Neural cell (in vitro differentiated cells): Measurements from ENCODE around the gene EIF2S2. TPM values are rescaled to one million over a fixed set of nuclear protein-coding genes. Genes with fewer than 3 reads are reported as not detected.

Source experiments
- H2AFZ ChIP-seq: fragments of 200-600, 300-800 bp; sonication (generic), shearing (Covaris generic); 2 replicates; pipeline ENCODE4 v1.6.0; 2014; ENCODE audit warnings: low read depth, mild to moderate bottlenecking, antibody characterized with exemption, low read length, moderate library complexity
- H3F3A ChIP-seq: fragments of 200-600 bp; shearing (Covaris generic); 2 replicates; pipeline ENCODE4 v1.6.1; 2016; ENCODE audit warnings: mild to moderate bottlenecking, moderate library complexity, mixed read lengths, antibody characterized with exemption, low read length; ENCODE audit not compliant: insufficient read depth, poor library complexity, severe bottlenecking
- H3K27ac ChIP-seq: fragments of 200-600, 300-800 bp; sonication (generic), shearing (Covaris generic); 2 replicates; pipeline ENCODE4 v1.5.1; 2014; ENCODE audit warnings: mild to moderate bottlenecking, low read length, moderate library complexity
- H3K27me3 ChIP-seq: fragments of 300-800, 200-600 bp; sonication (generic), shearing (Covaris generic); 2 replicates; pipeline ENCODE4 v1.6.0; 2014; ENCODE audit warnings: mild to moderate bottlenecking, low read depth, low read length, moderate library complexity; ENCODE audit not compliant: insufficient read depth
- H3K36me3 ChIP-seq: fragments of 300-800, 200-600 bp; sonication (generic), shearing (Covaris generic); 2 replicates; pipeline ENCODE4 v1.5.1; 2014; ENCODE audit warnings: mild to moderate bottlenecking, antibody characterized with exemption, low read length, moderate library complexity; ENCODE audit not compliant: insufficient read depth
- H3K4me2 ChIP-seq: fragments of 300-800, 200-600 bp; sonication (generic), shearing (Covaris generic); 2 replicates; pipeline ENCODE4 v1.6.0; 2014; ENCODE audit warnings: mild to moderate bottlenecking, low read length
- H3K4me3 ChIP-seq: fragments of 300-800, 200-600 bp; sonication (generic), shearing (Covaris generic); 2 replicates; pipeline ENCODE4 v1.5.1; 2014; ENCODE audit warnings: mild to moderate bottlenecking, low read length, moderate library complexity
- H3K79me2 ChIP-seq: fragments of 200-600 bp; shearing (Covaris generic); replicated peaks from 2 replicates; pipeline ENCODE4 v1.6.0; 2014; ENCODE audit warnings: mild to moderate bottlenecking, low read length, moderate library complexity; ENCODE audit not compliant: insufficient read depth
- H3K9ac ChIP-seq: fragments of 300-800, 200-600 bp; sonication (generic), shearing (Covaris generic); 2 replicates; pipeline ENCODE4 v1.6.1; 2016; ENCODE audit warnings: mild to moderate bottlenecking, low read length, mixed read lengths
- H3K9me2 ChIP-seq: fragments of 200-600 bp; shearing (Covaris generic); 2 replicates; pipeline ENCODE4 v1.6.1; 2016; ENCODE audit warnings: mild to moderate bottlenecking, low read length, mixed read lengths; ENCODE audit not compliant: insufficient read depth
- H3K9me3 ChIP-seq: fragments of 200-600, 300-800 bp; sonication (generic), shearing (Covaris generic); 2 replicates; pipeline ENCODE4 v1.6.1; 2016; ENCODE audit warnings: mild to moderate bottlenecking, mixed run types, low read length, moderate library complexity, mixed read lengths
- H4K20me1 ChIP-seq: fragments of 200-600 bp; shearing (Covaris generic); 2 replicates; pipeline ENCODE4 v1.6.1; 2016; ENCODE audit warnings: mild to moderate bottlenecking, mixed run types; ENCODE audit not compliant: insufficient read depth
- EP300 ChIP-seq: fragments of 450-650 bp; conservative IDR thresholded peaks from 2 replicates; pipeline ENCODE4 v1.6.1; 2014; ENCODE audit warnings: antibody characterized with exemption, mild to moderate bottlenecking, moderate library complexity; ENCODE audit not compliant: poor library complexity, severe bottlenecking
- EZH2 ChIP-seq: fragments of 200-600, 300-800 bp; shearing (Covaris generic), sonication (generic); IDR thresholded peaks from 2 replicates; pipeline ENCODE4 v1.6.1; 2014; ENCODE audit warnings: antibody characterized with exemption, low read length, borderline replicate concordance, mild to moderate bottlenecking; ENCODE audit not compliant: insufficient read depth, poor library complexity, severe bottlenecking
- MXI1 ChIP-seq: fragments of 450-650 bp; conservative IDR thresholded peaks from 2 replicates; pipeline ENCODE4 v1.6.1; 2014; ENCODE audit warnings: antibody characterized with exemption, mild to moderate bottlenecking; ENCODE audit not compliant: poor library complexity, severe bottlenecking
- POLR2AphosphoS5 ChIP-seq: IDR thresholded peaks from 2 replicates; pipeline ENCODE4 v1.6.1; 2012
- RAD21 ChIP-seq: fragments of 450-650 bp; conservative IDR thresholded peaks from 2 replicates; pipeline ENCODE4 v1.6.1; 2014; ENCODE audit warnings: antibody characterized with exemption, mild to moderate bottlenecking, moderate library complexity
- SMC3 ChIP-seq: fragments of 450-650 bp; conservative IDR thresholded peaks from 2 replicates; pipeline ENCODE4 v1.6.1; 2014; ENCODE audit warnings: antibody characterized with exemption, mild to moderate bottlenecking, moderate library complexity; ENCODE audit not compliant: poor library complexity
- TAF1 ChIP-seq: IDR thresholded peaks from 2 replicates; pipeline ENCODE4 v1.6.1; 2012; ENCODE audit warnings: low read depth
- polyA plus RNA-seq: library from polyadenylated mRNA; depleted of rRNA; stranded (reverse); fragments of >200 nt; gene quantifications from 2 replicates; pipeline ENCODE4 v1.2.3, GENCODE V29; 2014
- TF ChIP-seq, protein P1 (sequence below): IDR thresholded peaks from 2 replicates; pipeline ENCODE4 v1.6.1; 2012; ENCODE audit warnings: borderline replicate concordance
- TF ChIP-seq, protein P2 (sequence below): fragments of 450-650 bp; IDR thresholded peaks from 2 replicates; pipeline ENCODE4 v1.5.1; 2014; ENCODE audit warnings: antibody characterized with exemption, mild to moderate bottlenecking, moderate library complexity; ENCODE audit not compliant: poor library complexity, severe bottlenecking

The EIF2S2 gene
- polyA plus RNA-seq, 1 donor from 2014 or later = 62.6 TPM

DNA sequence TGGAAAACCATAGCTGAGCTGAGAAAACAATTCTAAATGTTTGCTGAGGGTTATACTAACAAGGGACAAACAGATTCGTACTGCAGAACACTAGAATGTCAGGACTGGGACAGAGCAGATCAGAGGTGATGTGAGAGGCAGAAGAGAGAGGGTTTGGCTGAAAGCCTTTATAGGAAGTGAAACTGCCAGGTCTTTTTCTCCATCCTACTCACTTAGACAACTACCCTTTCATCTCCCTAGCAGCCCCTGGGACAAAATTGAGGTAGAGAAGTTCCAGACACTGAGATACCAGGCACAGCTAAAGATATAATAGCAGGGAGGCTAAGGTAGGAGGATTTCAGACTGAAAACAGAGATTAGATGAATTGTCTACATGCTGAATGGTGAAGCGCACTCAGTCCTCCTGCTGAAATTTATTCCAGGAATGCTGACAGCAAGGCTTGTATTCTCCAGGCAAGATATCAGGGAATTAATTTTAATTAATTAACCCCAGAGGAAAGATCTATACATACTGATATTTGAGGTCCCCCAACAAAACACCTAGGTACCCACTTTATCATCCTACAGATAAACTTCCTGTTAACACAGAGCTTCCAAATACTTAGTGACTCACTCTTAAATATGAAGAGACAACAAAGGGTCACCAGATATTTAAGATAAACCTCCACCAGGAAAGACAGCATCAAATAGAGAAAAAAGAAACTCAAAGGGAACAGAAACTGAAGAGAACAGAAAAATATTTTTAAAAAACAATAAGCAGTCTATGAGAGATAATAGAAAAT, 12.6 kb upstream of the EIF2S2 start:
- Histone ChIP-seq H3K4me2 (no peak overlapping the region), H4K20me1 (no peaks in the 10 kb centered on the region), H3K9me3 (no peaks in the 10 kb centered on the region), H3K4me3 (no peak overlapping the region), H3K27me3 (no peaks in the 10 kb centered on the region), H3K9ac (no peak overlapping the region), H3K27ac (no peak overlapping the region), H3K9me2 (no peaks in the 10 kb centered on the region), H3K79me2 (no peaks in the 10 kb centered on the region), H3K36me3 (no peaks in the 10 kb centered on the region), H2AFZ (no peak overlapping the region), H3F3A (no peaks in the 10 kb centered on the region)
- TF ChIP-seq MXI1 (no peak), TAF1 (no peak), POLR2AphosphoS5 (no peak), EZH2 (no peak), SMC3 (no peak), EP300 (no peak), RAD21 (no peak)
- TF ChIP-seq, protein P1, sequence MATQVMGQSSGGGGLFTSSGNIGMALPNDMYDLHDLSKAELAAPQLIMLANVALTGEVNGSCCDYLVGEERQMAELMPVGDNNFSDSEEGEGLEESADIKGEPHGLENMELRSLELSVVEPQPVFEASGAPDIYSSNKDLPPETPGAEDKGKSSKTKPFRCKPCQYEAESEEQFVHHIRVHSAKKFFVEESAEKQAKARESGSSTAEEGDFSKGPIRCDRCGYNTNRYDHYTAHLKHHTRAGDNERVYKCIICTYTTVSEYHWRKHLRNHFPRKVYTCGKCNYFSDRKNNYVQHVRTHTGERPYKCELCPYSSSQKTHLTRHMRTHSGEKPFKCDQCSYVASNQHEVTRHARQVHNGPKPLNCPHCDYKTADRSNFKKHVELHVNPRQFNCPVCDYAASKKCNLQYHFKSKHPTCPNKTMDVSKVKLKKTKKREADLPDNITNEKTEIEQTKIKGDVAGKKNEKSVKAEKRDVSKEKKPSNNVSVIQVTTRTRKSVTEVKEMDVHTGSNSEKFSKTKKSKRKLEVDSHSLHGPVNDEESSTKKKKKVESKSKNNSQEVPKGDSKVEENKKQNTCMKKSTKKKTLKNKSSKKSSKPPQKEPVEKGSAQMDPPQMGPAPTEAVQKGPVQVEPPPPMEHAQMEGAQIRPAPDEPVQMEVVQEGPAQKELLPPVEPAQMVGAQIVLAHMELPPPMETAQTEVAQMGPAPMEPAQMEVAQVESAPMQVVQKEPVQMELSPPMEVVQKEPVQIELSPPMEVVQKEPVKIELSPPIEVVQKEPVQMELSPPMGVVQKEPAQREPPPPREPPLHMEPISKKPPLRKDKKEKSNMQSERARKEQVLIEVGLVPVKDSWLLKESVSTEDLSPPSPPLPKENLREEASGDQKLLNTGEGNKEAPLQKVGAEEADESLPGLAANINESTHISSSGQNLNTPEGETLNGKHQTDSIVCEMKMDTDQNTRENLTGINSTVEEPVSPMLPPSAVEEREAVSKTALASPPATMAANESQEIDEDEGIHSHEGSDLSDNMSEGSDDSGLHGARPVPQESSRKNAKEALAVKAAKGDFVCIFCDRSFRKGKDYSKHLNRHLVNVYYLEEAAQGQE = no peak
- TF ChIP-seq, protein P2, sequence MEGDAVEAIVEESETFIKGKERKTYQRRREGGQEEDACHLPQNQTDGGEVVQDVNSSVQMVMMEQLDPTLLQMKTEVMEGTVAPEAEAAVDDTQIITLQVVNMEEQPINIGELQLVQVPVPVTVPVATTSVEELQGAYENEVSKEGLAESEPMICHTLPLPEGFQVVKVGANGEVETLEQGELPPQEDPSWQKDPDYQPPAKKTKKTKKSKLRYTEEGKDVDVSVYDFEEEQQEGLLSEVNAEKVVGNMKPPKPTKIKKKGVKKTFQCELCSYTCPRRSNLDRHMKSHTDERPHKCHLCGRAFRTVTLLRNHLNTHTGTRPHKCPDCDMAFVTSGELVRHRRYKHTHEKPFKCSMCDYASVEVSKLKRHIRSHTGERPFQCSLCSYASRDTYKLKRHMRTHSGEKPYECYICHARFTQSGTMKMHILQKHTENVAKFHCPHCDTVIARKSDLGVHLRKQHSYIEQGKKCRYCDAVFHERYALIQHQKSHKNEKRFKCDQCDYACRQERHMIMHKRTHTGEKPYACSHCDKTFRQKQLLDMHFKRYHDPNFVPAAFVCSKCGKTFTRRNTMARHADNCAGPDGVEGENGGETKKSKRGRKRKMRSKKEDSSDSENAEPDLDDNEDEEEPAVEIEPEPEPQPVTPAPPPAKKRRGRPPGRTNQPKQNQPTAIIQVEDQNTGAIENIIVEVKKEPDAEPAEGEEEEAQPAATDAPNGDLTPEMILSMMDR = no peak

DNA sequence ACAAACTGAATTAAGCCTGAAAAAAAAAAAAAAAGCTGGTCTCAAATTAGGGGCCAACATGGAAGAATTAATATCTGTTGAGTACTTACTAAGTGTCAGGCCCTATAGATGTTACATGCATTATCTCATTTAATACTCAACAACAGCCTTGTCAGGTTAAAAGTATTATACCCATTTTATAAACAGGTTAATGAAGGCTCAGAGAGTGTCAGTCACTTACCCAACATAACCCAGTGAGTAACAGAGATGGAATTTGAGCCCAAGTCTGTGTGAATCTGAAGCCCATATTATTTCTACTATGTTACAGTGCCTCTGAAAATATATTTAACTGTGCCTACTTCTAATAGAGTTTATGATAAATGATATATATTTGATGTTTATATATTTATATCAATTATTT, 11.3 kb upstream of the EIF2S2 start:
- Histone ChIP-seq H3K9me3 (no peaks in the 10 kb centered on the region), H3K9ac (no peak overlapping the region), H3K4me3 (no peak overlapping the region), H3K9me2 (no peaks in the 10 kb centered on the region), H3K36me3 (no peaks in the 10 kb centered on the region), H3K4me2 (no peak overlapping the region), H3K27ac (no peak overlapping the region), H2AFZ (no peak overlapping the region), H4K20me1 (no peaks in the 10 kb centered on the region), H3K79me2 (no peaks in the 10 kb centered on the region), H3F3A (no peaks in the 10 kb centered on the region), H3K27me3 (no peaks in the 10 kb centered on the region)
- TF ChIP-seq SMC3 = no peak
- no peak for TF ChIP-seq MXI1
- TF ChIP-seq, protein P1 = no peak
- no peak for TF ChIP-seq EZH2
- no peak for TF ChIP-seq RAD21
- TF ChIP-seq, protein P2 = no peak
- TF ChIP-seq TAF1 = no peak
- no peak for TF ChIP-seq EP300
- TF ChIP-seq POLR2AphosphoS5 = no peak
